ENCODE measurements around the gene GUCD1. TPM values are rescaled to one million over a fixed set of nuclear protein-coding genes. Genes with fewer than 3 reads are reported as not detected.

GUCD1 gene
- total and polyA plus RNA-seq, 2 of the 8 experiments (the other 6 are each of a cell fraction or from before 2014, with no cell fraction given) = 85.2 to 128 TPM

DNA sequence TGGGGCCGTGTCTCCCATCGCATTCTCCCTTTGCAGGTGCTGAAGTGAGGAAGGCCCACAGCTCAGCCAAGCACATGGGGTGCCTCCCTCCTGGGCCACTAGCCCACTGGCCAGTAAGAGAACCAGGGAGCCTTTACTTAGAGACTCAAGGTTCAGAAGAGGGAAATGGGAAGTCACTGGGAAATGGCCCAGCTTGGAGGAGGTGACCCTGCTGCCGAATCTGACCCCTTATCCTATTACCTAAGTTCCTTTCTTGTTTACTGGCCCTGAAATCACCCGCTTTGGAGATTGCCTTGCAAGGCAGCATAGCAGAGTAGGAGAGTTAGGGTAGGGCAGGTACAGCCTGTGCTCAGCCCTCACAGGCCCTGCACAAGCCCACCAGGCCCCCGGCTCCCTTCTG, 35.4 kb downstream of the GUCD1 start:
- DNase-seq (ENCODE audit: low read depth in 1 of 2, low spot score in 2 of 2) = no peak
- H2BK15ac ChIP-seq (ENCODE audit: low read length) = no peak overlapping the region
- H3K4ac ChIP-seq (replicated peaks; ENCODE audit: insufficient read length, low read depth, low read length) = no peak overlapping the region
- TF ChIP-seq CREB1 (IDR thresholded peaks at IDR 0.05) (no peak), KDM1A (IDR thresholded peaks at IDR 0.05; ENCODE audit: borderline replicate concordance, low read length) (no peak), RAD21 (IDR thresholded peaks at IDR 0.05 in 1 of 2, conservative IDR thresholded peaks at IDR 0.05 in 1 of 2; ENCODE audit: low read depth in 2 of 2, low read length in 2 of 2) (no peak), CTBP2 (IDR thresholded peaks at IDR 0.05; ENCODE audit: borderline replicate concordance, insufficient read depth, insufficient read length, low read length) (no peak), SIN3A (conservative IDR thresholded peaks at IDR 0.05 in 1 of 2, IDR thresholded peaks at IDR 0.05 in 1 of 2; ENCODE audit: low read depth in 1 of 2, low read length in 2 of 2) (no peak), NRF1 (IDR thresholded peaks at IDR 0.05; ENCODE audit: low read depth, low read length) (no peak)
- H3K79me1 ChIP-seq (ENCODE audit: low read depth, low read length) = no peaks in the 10 kb centered on the region
- H3K23ac ChIP-seq (ENCODE audit: insufficient read length) = no peak overlapping the region
- no peaks in the 10 kb centered on the region for H3K79me2 ChIP-seq (ENCODE audit: control insufficient read depth in 1 of 2, insufficient read depth in 2 of 2, low read length in 2 of 2)
- no peak overlapping the region for H4K91ac ChIP-seq (replicated peaks; ENCODE audit: insufficient read length, low read length)
- H3K14ac ChIP-seq (ENCODE audit: insufficient read length) = no peak overlapping the region
- peaks cover 0 to 6% (median 2%) of the 10 kb centered on the region in 4 experiments; a peak in 5 of 7 replicates for H3K4me1 ChIP-seq (replicated peaks in 1 of 4; ENCODE audit: control insufficient read depth in 3 of 4, insufficient read depth in 4 of 4, low read length in 3 of 4)
- no peak overlapping the region for H4K8ac ChIP-seq (ENCODE audit: extremely low read depth, insufficient read depth, low read length)
- H2BK20ac ChIP-seq (ENCODE audit: low read length) = 0 out of 2 replicates have a peak overlapping the region, but pooled peaks have one; percentile 21
- no peak overlapping the region for H3K27ac ChIP-seq (ENCODE audit: low read depth, low read length)
- CTCF ChIA-PET (ENCODE audit: partially characterized antibody) = interaction anchor here (3.5 to 7.4 kb wide), 2 partner anchors 11 to 97 kb away, joined by 18 to 48 read pairs; no protein-coding TSS in a partner anchor
- H3K9ac ChIP-seq (replicated peaks in 1 of 4; ENCODE audit: extremely low read depth in 1 of 4, low read depth in 3 of 4, low read length in 3 of 4) = no peak overlapping the region
- H3K9me3 ChIP-seq (ENCODE audit: insufficient read depth in 2 of 2, low read depth in 1 of 2, low read length in 1 of 2) = no peaks in the 10 kb centered on the region
- no peaks in the 10 kb centered on the region for H4K20me1 ChIP-seq (replicated peaks in 1 of 2; ENCODE audit: control insufficient read depth in 1 of 2, insufficient read depth in 2 of 2, low read length in 2 of 2)
- 87% methylated on average over 5 of the region's 5 CpGs; no CpG with 5 or more reads in 1 of the 2 experiments for WGBS, 2 experiments (ENCODE audit: extremely low coverage in 1 of 2, insufficient coverage in 1 of 2, insufficient read length in 1 of 2, insufficient replicate concordance in 2 of 2, low coverage in 1 of 2, low lambda C conversion rate in 2 of 2, missing lambda C conversion rate in 1 of 2)
- H3K18ac ChIP-seq (ENCODE audit: extremely low read depth, low read length) = no peak overlapping the region
- H3K56ac ChIP-seq (replicated peaks; ENCODE audit: insufficient read length, low read depth, low read length) = no peak overlapping the region
- no peak overlapping the region for H3K4me3 ChIP-seq (ENCODE audit: extremely low read depth in 1 of 4, insufficient read depth in 2 of 4, low read depth in 3 of 4, low read length in 4 of 4)
- H4K5ac ChIP-seq (ENCODE audit: insufficient read length, low read depth, low read length) = no peak overlapping the region
- H3K23me2 ChIP-seq (ENCODE audit: low read depth, low read length) = no peaks in the 10 kb centered on the region; the same call in 1 of the 2 replicates
- no peak overlapping the region for H2BK12ac ChIP-seq (ENCODE audit: low read depth, low read length)
- 0 out of 2 replicates have a peak overlapping the region, but pooled peaks have one; percentile 31 for H2BK5ac ChIP-seq (ENCODE audit: low read depth, low read length)
- no peaks in the 10 kb centered on the region for H3K27me3 ChIP-seq (replicated peaks in 1 of 4; ENCODE audit: control insufficient read depth in 3 of 4, extremely low read depth in 1 of 4, insufficient read depth in 3 of 4, low read length in 3 of 4)
- no peak overlapping the region for H2AK5ac ChIP-seq (ENCODE audit: low read depth, low read length)
- no peak overlapping the region for H2AFZ ChIP-seq (ENCODE audit: low read length)
- POLR2A ChIA-PET (ENCODE audit: partially characterized antibody) = no interaction called here
- H3K4me2 ChIP-seq (ENCODE audit: insufficient read depth in 1 of 2, low read depth in 2 of 2, low read length in 2 of 2) = no peak overlapping the region
- H2BK120ac ChIP-seq (replicated peaks; ENCODE audit: low read depth, low read length) = no peak overlapping the region
- no peaks in the 10 kb centered on the region for H3K36me3 ChIP-seq (ENCODE audit: control insufficient read depth in 2 of 4, insufficient read depth in 4 of 4, low read length in 3 of 4)
- no peak for FAIRE-seq
